Naive thymus-derived CD4-positive, alpha-beta T cell (primary cell): ENCODE measurements around the gene DIO3. TPM values are rescaled to one million over a fixed set of nuclear protein-coding genes. Genes with fewer than 3 reads are reported as not detected.

ENCODE experiments used
- ATAC-seq: fragments of 150-1000 bp; cut with Tn5 transposase; 2 replicates; pipeline ENCODE4 v1.10.0; 2021; ENCODE audit warnings: mild to moderate bottlenecking, moderate library complexity
- CTCF ChIA-PET: fragments of 350-600 bp; sonication (Branson Sonifier 250); formaldehyde crosslinking; loops from one replicate; lab custom pipeline; 2021; ENCODE audit warnings: antibody characterized with exemption; lab: Charles Lee
- POLR2A ChIA-PET: fragments of 350-600 bp; sonication (Branson Sonifier 250); formaldehyde crosslinking; loops from one replicate; lab custom pipeline; 2021; ENCODE audit warnings: antibody characterized with exemption, inconsistent platforms; lab: Charles Lee
- DNase-seq, 9 donors: peaks; one replicate each; pipeline versions ENCODE4 v3.0.0 to v3.0.0-alpha.2; 2020 to 2022; ENCODE audit warnings: mixed read lengths in 1 of 9
- H3K27ac ChIP-seq: one replicate; pipeline ENCODE4 v1.7.0; 2013; ENCODE audit warnings: mild to moderate bottlenecking, low read depth, low read length, moderate library complexity
- H3K27me3 ChIP-seq, 2 donors: one replicate each; pipeline ENCODE4 v1.7.0; 2013; ENCODE audit warnings: low read length in 2 of 2, mild to moderate bottlenecking in 2 of 2, moderate library complexity in 2 of 2; ENCODE audit not compliant: control insufficient read depth in 2 of 2, insufficient read depth in 2 of 2
- H3K36me3 ChIP-seq, 3 experiments: 1 replicate in 2 of 3; 2 replicates in 1 of 3; pipeline ENCODE4 v1.7.0; 2013; ENCODE audit warnings: low read length in 3 of 3, mild to moderate bottlenecking in 3 of 3, moderate library complexity in 1 of 3; ENCODE audit not compliant: insufficient read depth in 3 of 3, control insufficient read depth in 2 of 3
- H3K4me1 ChIP-seq, 2 donors: one replicate each; pipeline ENCODE4 v1.7.0; 2013; ENCODE audit warnings: low read length in 2 of 2, mild to moderate bottlenecking in 2 of 2, moderate library complexity in 1 of 2; ENCODE audit not compliant: control insufficient read depth in 2 of 2, insufficient read depth in 2 of 2
- H3K4me3 ChIP-seq: 2 replicates; pipeline ENCODE4 v1.7.0; 2013; ENCODE audit warnings: mild to moderate bottlenecking, low read length
- H3K9me3 ChIP-seq, 3 experiments: 1 replicate in 2 of 3; 2 replicates in 1 of 3; pipeline ENCODE4 v1.7.0; 2013; ENCODE audit warnings: low read length in 3 of 3; ENCODE audit not compliant: control insufficient read depth in 2 of 3
- H3K27ac Mint-ChIP-seq, 9 donors: one replicate each; pipeline ENCODE4 v1.8.0; 2020 to 2022; ENCODE audit warnings: mixed read lengths in 9 of 9, mild to moderate bottlenecking in 8 of 9, moderate library complexity in 5 of 9, inconsistent platforms in 2 of 9
- H3K27me3 Mint-ChIP-seq, 5 donors: one replicate each; pipeline ENCODE4 v1.8.0; 2021 to 2022; ENCODE audit warnings: mixed read lengths in 5 of 5, mild to moderate bottlenecking in 1 of 5
- H3K36me3 Mint-ChIP-seq, 5 donors: one replicate each; pipeline ENCODE4 v1.8.0; 2020 to 2022; ENCODE audit warnings: mixed read lengths in 5 of 5, mild to moderate bottlenecking in 3 of 5, inconsistent platforms in 1 of 5
- H3K4me1 Mint-ChIP-seq, 7 donors: one replicate each; pipeline ENCODE4 v1.8.0; 2020 to 2022; ENCODE audit warnings: mixed read lengths in 7 of 7, mild to moderate bottlenecking in 3 of 7, inconsistent platforms in 1 of 7
- H3K4me3 Mint-ChIP-seq, 10 donors: one replicate each; pipeline ENCODE4 v1.8.0; 2020 to 2022; ENCODE audit warnings: mild to moderate bottlenecking in 10 of 10, mixed read lengths in 10 of 10, moderate library complexity in 6 of 10, inconsistent platforms in 2 of 10
- H3K9me3 Mint-ChIP-seq, 11 donors: one replicate each; pipeline ENCODE4 v1.8.0; 2020 to 2022; ENCODE audit warnings: mixed read lengths in 11 of 11, mild to moderate bottlenecking in 4 of 11, inconsistent platforms in 1 of 11, moderate library complexity in 1 of 11
- intact Hi-C, 2 donors: fragments of 100-400 bp; cut with micrococcal nuclease; formaldehyde crosslinking; loops; one replicate each; pipeline ENCODE4 v1.15.1; 2023
- polyA plus RNA-seq, 2 donors: library from polyadenylated mRNA; unstranded; fragments of 300-500 nt; fragmentation: Illumina TruSeq; gene quantifications; one replicate each; pipeline ENCODE4 v1.2.3, GENCODE V29; 2021
- total RNA-seq, 6 experiments: library from RNA in 5 of 6; stranded (reverse) in 5 of 6; gene quantifications; 1 replicate in 5 of 6; 2 replicates in 1 of 6; pipeline ENCODE4 v1.2.3 and lab custom pipeline; 2021 to 2026

DIO3 gene
- total and polyA plus RNA-seq, 7 experiments from 2014 or later, result not detected

GRCh38 chr14:101560534-101561113, 671 bp upstream of the DIO3 start:
- Histone ChIP-seq H3K9me3 (peaks cover 0 to 10% (median 0%) of the 10 kb centered on the region in 3 experiments), H3K36me3 (no peaks in the 10 kb centered on the region), H3K4me1 (no peaks in the 10 kb centered on the region), H3K27me3 (peaks cover 1 to 3% of the 10 kb centered on the region in 2 donors), H3K27ac (no peak overlapping the region), H3K4me3 (no peak overlapping the region)
- Mint-ChIP-seq H3K4me1 (peaks cover 0 to 16% (median 13%) of the 10 kb centered on the region in 7 donors), H3K9me3 (peaks cover 0 to 16% (median 3%) of the 10 kb centered on the region in 11 donors), H3K27ac (no peak overlapping the region), H3K27me3 (peaks cover 42 to 62% (median 52%) of the 10 kb centered on the region in 5 donors), H3K36me3 (peaks cover 0 to 9% (median 0%) of the 10 kb centered on the region in 5 donors), H3K4me3 (no peak overlapping the region)
- POLR2A ChIA-PET, result no interaction called here
- intact Hi-C loops, result loop anchor here in 1 of 2 donors (10.0 kb wide), 1 partner anchor 106 kb away; no protein-coding TSS in a partner anchor
- ATAC-seq (no peak), DNase-seq (no peak)
- CTCF ChIA-PET, result no interaction called here

DNA sequence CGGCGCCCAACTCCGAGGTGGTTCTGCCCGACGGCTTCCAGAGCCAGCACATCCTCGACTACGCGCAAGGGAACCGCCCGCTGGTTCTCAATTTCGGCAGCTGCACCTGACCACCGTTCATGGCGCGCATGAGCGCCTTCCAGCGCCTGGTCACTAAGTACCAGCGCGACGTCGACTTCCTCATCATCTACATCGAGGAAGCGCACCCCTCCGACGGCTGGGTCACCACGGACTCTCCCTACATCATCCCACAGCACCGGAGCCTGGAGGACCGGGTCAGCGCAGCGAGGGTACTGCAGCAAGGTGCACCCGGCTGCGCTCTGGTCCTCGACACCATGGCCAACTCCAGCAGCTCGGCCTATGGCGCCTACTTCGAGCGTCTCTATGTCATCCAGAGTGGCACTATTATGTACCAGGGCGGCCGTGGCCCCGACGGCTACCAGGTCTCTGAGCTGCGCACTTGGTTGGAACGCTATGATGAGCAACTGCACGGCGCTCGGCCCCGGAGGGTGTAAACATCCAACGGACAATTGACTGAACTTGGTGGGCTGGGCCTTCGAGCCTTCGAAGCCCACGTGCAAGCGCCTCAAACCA, 699 bp downstream of the DIO3 start:
- peaks cover 52 to 69% (median 64%) of the 10 kb centered on the region in 5 donors for H3K27me3 Mint-ChIP-seq
- no peak for DNase-seq
- peak overlapping the region in 6 of 10 donors; percentile 29 to 75 (median 37) for H3K4me3 Mint-ChIP-seq
- peaks cover 3 to 5% of the 10 kb centered on the region in 2 donors for H3K27me3 ChIP-seq
- peaks cover 0 to 16% (median 3%) of the 10 kb centered on the region in 11 donors for H3K9me3 Mint-ChIP-seq
- intact Hi-C loops, result loop anchor here in 1 of 2 donors (10.0 kb wide), 1 partner anchor 107 kb away; no protein-coding TSS in a partner anchor
- H3K36me3 Mint-ChIP-seq, result peaks cover 0 to 9% (median 0%) of the 10 kb centered on the region in 5 donors
- no peak overlapping the region for H3K4me3 ChIP-seq
- ChIA-PET POLR2A (no interaction called here), CTCF (no interaction called here)
- no peak for ATAC-seq
- no peak overlapping the region for H3K27ac ChIP-seq
- peaks cover 0 to 10% (median 0%) of the 10 kb centered on the region in 3 experiments for H3K9me3 ChIP-seq
- H3K36me3 ChIP-seq, result no peaks in the 10 kb centered on the region
- peak overlapping the region in 1 of 9 donors; percentile 79 for H3K27ac Mint-ChIP-seq
- H3K4me1 Mint-ChIP-seq, result peaks cover 0 to 16% (median 13%) of the 10 kb centered on the region in 7 donors
- H3K4me1 ChIP-seq, result no peaks in the 10 kb centered on the region

GRCh38 chr14:101562659-101563351, 1.5 kb downstream of the DIO3 start:
- H3K27ac ChIP-seq, result no peak overlapping the region
- Mint-ChIP-seq H3K9me3 (peaks cover 0 to 16% (median 3%) of the 10 kb centered on the region in 11 donors), H3K4me1 (peaks cover 0 to 16% (median 13%) of the 10 kb centered on the region in 7 donors), H3K36me3 (peaks cover 0 to 9% (median 0%) of the 10 kb centered on the region in 5 donors), H3K27ac (peak overlapping the region in 1 of 9 donors; percentile 13), H3K27me3 (peaks cover 52 to 71% (median 59%) of the 10 kb centered on the region in 5 donors), H3K4me3 (peak overlapping the region in 1 of 10 donors; percentile 75)
- ATAC-seq (no peak), DNase-seq (no peak)
- CTCF ChIA-PET, result no interaction called here
- no peaks in the 10 kb centered on the region for H3K4me1 ChIP-seq
- intact Hi-C loops, result loop anchor here in 1 of 2 donors (10.0 kb wide), 1 partner anchor 108 kb away; no protein-coding TSS in a partner anchor
- no peak overlapping the region for H3K4me3 ChIP-seq
- peaks cover 3 to 5% of the 10 kb centered on the region in 2 donors for H3K27me3 ChIP-seq
- no peaks in the 10 kb centered on the region for H3K36me3 ChIP-seq
- POLR2A ChIA-PET, result no interaction called here
- peaks cover 0 to 10% (median 0%) of the 10 kb centered on the region in 3 experiments for H3K9me3 ChIP-seq

- Histone ChIP-seq H3K36me3 (no peaks in the 10 kb centered on the region), H3K27me3 (peaks cover 3 to 5% of the 10 kb centered on the region in 2 donors), H3K4me1 (no peaks in the 10 kb centered on the region), H3K9me3 (peaks cover 0 to 10% (median 0%) of the 10 kb centered on the region in 3 experiments), H3K27ac (no peak overlapping the region), H3K4me3 (no peak overlapping the region)
- POLR2A ChIA-PET, result no interaction called here
- ATAC-seq (no peak), DNase-seq (no peak)
- H3K9me3 Mint-ChIP-seq, result peaks cover 0 to 16% (median 3%) of the 10 kb centered on the region in 11 donors
- H3K4me3 Mint-ChIP-seq, result peak overlapping the region in 1 of 10 donors; percentile 75
- peaks cover 0 to 9% (median 0%) of the 10 kb centered on the region in 5 donors for H3K36me3 Mint-ChIP-seq
- CTCF ChIA-PET, result no interaction called here
- H3K27me3 Mint-ChIP-seq, result peaks cover 54 to 75% (median 62%) of the 10 kb centered on the region in 5 donors
- peak overlapping the region in 1 of 9 donors; percentile 13 for H3K27ac Mint-ChIP-seq
- intact Hi-C loops, result loop anchor here in 1 of 2 donors (10.0 kb wide), 1 partner anchor 109 kb away; no protein-coding TSS in a partner anchor
- H3K4me1 Mint-ChIP-seq, result peaks cover 0 to 16% (median 13%) of the 10 kb centered on the region in 7 donors
Observed at GRCh38 chr14:101563352-101563653, 2.0 kb downstream of the DIO3 start.

DNA sequence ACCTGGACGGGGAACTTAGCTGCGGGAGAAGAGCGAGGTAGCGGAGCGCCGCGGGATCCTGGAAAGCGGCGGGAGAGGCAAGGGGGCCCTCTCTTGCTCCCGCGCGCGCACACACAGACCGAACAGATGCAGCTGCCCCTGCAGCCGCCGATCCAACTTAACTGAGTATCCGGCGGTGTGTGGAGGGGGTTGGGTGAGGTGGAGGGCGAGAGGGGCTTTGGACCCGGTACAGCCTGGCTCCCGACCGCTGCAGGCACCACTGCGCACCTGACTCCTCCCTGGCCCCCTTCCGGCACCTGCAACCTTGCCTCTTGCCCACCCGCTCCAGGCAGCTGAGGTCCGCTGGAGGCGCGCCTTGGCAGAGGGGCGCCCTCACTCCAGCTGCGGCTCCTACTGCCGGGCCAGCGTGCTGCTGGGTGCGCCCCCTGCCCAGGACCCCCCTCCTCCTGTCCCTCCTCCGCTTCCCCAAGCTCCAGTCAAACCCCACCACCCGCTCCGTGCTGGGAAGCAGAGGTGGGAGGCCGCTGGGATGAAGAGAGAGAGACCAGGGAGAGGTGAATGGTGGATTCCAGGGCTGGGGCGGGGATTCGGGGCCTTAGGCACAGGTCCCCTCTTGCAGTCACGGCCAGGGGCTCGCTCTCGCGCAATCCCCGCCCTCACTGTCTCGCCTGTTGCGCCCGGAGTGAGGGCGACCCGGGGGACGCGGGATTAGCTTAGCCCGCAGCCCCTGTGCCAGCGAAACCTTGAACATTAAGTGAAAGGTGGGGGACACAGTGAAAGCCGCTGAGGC, 2.6 kb downstream of the DIO3 start:
- Histone ChIP-seq H3K9me3 (peaks cover 0 to 10% (median 0%) of the 10 kb centered on the region in 3 experiments), H3K36me3 (no peaks in the 10 kb centered on the region), H3K27me3 (peaks cover 3 to 5% of the 10 kb centered on the region in 2 donors), H3K4me1 (no peaks in the 10 kb centered on the region), H3K27ac (no peak overlapping the region), H3K4me3 (no peak overlapping the region)
- H3K9me3 Mint-ChIP-seq, result peaks cover 0 to 16% (median 3%) of the 10 kb centered on the region in 11 donors
- POLR2A ChIA-PET, result no interaction called here
- peaks cover 49 to 73% (median 58%) of the 10 kb centered on the region in 5 donors for H3K27me3 Mint-ChIP-seq
- intact Hi-C loops, result loop anchor here in 1 of 2 donors (10.0 kb wide), 1 partner anchor 109 kb away; no protein-coding TSS in a partner anchor
- DNase-seq, result no peak
- no peak for ATAC-seq
- H3K4me1 Mint-ChIP-seq, result peaks cover 0 to 16% (median 13%) of the 10 kb centered on the region in 7 donors
- peak overlapping the region in 1 of 10 donors; percentile 75 for H3K4me3 Mint-ChIP-seq
- CTCF ChIA-PET, result no interaction called here
- H3K36me3 Mint-ChIP-seq, result peaks cover 0 to 9% (median 0%) of the 10 kb centered on the region in 5 donors
- no peak overlapping the region for H3K27ac Mint-ChIP-seq

DNA sequence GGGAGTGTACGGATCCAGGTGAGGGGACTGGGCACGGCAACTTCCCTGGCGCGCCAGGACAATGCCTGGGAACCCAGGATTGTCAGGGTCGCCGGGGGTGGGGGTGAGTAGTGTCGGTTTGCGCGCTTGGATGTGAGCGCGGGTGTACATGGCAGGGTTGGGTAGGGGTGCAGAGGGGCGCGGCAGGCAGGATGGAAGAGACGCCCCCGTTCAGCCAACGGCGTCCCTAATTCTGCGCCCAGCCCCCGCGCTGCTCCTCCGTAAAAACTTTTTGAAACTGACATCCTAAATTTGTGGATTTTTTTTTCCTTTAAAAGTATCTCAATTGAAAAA, 3.1 kb downstream of the DIO3 start:
- Mint-ChIP-seq H3K27ac (no peak overlapping the region), H3K9me3 (peaks cover 0 to 16% (median 3%) of the 10 kb centered on the region in 11 donors), H3K4me1 (peaks cover 0 to 16% (median 13%) of the 10 kb centered on the region in 7 donors), H3K27me3 (peaks cover 47 to 71% (median 61%) of the 10 kb centered on the region in 5 donors), H3K4me3 (peak overlapping the region in 1 of 10 donors; percentile 18), H3K36me3 (peaks cover 0 to 9% (median 0%) of the 10 kb centered on the region in 5 donors)
- intact Hi-C loops, result loop anchor here in 1 of 2 donors (10.0 kb wide), 1 partner anchor 110 kb away; no protein-coding TSS in a partner anchor
- no peak overlapping the region for H3K27ac ChIP-seq
- no peak overlapping the region for H3K4me3 ChIP-seq
- H3K9me3 ChIP-seq, result peaks cover 0 to 10% (median 0%) of the 10 kb centered on the region in 3 experiments
- no peak for ATAC-seq
- no peaks in the 10 kb centered on the region for H3K4me1 ChIP-seq
- ChIA-PET CTCF (no interaction called here), POLR2A (no interaction called here)
- peaks cover 3 to 5% of the 10 kb centered on the region in 2 donors for H3K27me3 ChIP-seq
- DNase-seq, result no peak
- no peaks in the 10 kb centered on the region for H3K36me3 ChIP-seq
